Measurements from ENCODE around the gene BCAP29. TPM values are rescaled to one million over a fixed set of nuclear protein-coding genes. Genes with fewer than 3 reads are reported as not detected.

Gene BCAP29
- total RNA-seq, 1 experiment from 2014 or later, result 43.2 TPM

- Histone ChIP-seq H3K36me3 (ENCODE audit: control insufficient read depth in 1 of 2, insufficient read depth in 2 of 2, low read length in 2 of 2) (no peaks in the 10 kb centered on the region), H3K9me2 (ENCODE audit: insufficient read depth) (no peaks in the 10 kb centered on the region), H3K4me1 (ENCODE audit: control insufficient read depth in 1 of 2, insufficient read depth in 2 of 2, low read length in 2 of 2) (no peaks in the 10 kb centered on the region), H3K9me3 (ENCODE audit: control insufficient read depth in 1 of 2, insufficient read depth in 1 of 2, low read depth in 1 of 2, low read length in 2 of 2) (no peaks in the 10 kb centered on the region), H3K27me3 (ENCODE audit: insufficient read depth, low read length) (no peaks in the 10 kb centered on the region), H3K27ac (ENCODE audit: low read depth, low read length) (no peak overlapping the region), H2AFZ (ENCODE audit: low read depth, low read length, poor library complexity, severe bottlenecking) (no peak overlapping the region), H3K79me2 (ENCODE audit: insufficient read depth, low read length) (no peaks in the 10 kb centered on the region), H3K4me3 (replicated peaks in 1 of 2; ENCODE audit: low read depth in 1 of 2, low read length in 2 of 2) (no peak overlapping the region), H3K9ac (ENCODE audit: low read length) (no peak overlapping the region), H4K20me1 (ENCODE audit: insufficient read depth) (no peaks in the 10 kb centered on the region), H3K4me2 (ENCODE audit: low read length) (no peak overlapping the region)
- no TSS peak for BruUV-seq (replicated peaks)
- POLR2A ChIA-PET, result no interaction called here
- TF ChIP-seq RAD21 (IDR thresholded peaks at IDR 0.05; ENCODE audit: low read depth), result no peak
- TF ChIP-seq ELF1 (IDR thresholded peaks at IDR 0.05; ENCODE audit: borderline replicate concordance, low read depth), result no peak
- no peak for TF ChIP-seq CBX3 (IDR thresholded peaks at IDR 0.05; ENCODE audit: low read depth)
- TF ChIP-seq CEBPB (IDR thresholded peaks at IDR 0.05; ENCODE audit: low read depth), result no peak
- TF ChIP-seq MAX (IDR thresholded peaks at IDR 0.05), result no peak
- no peak for TF ChIP-seq EZH2phosphoT487 (IDR thresholded peaks at IDR 0.05; ENCODE audit: borderline replicate concordance)
- TF ChIP-seq JUND (IDR thresholded peaks at IDR 0.05), result no peak
- TF ChIP-seq TCF7L2 (IDR thresholded peaks at IDR 0.05; ENCODE audit: borderline replicate concordance, extremely low read depth, insufficient read depth, insufficient read length), result no peak
- TF ChIP-seq SIN3A (IDR thresholded peaks at IDR 0.05; ENCODE audit: low read depth), result no peak
- TF ChIP-seq SRF (IDR thresholded peaks at IDR 0.05; ENCODE audit: low read depth), result no peak
- TF ChIP-seq REST (IDR thresholded peaks at IDR 0.05; ENCODE audit: low read depth), result no peak
- TF ChIP-seq SP1 (IDR thresholded peaks at IDR 0.05; ENCODE audit: low read depth), result no peak
- TF ChIP-seq CTCF (IDR thresholded peaks at IDR 0.05 in 2 of 3, conservative IDR thresholded peaks at IDR 0.05 in 1 of 3; ENCODE audit: borderline replicate concordance in 1 of 3, insufficient read depth in 1 of 3, low read depth in 2 of 3, low read length in 2 of 3), result no peak
- TF ChIP-seq FOSL1 (IDR thresholded peaks at IDR 0.05; ENCODE audit: low read depth), result no peak
- no peak for TF ChIP-seq ZNF274 (IDR thresholded peaks at IDR 0.05; ENCODE audit: low read depth, low read length)
- ATAC-seq, result no peak
- no peak for DNase-seq (ENCODE audit: low read depth, low spot score)
- intact Hi-C loops (cut with micrococcal nuclease), result no loop called here
- RAD21 ChIA-PET (ENCODE audit: low non-redundant PET in 1 of 2, low total read pairs in 2 of 2, uncharacterized antibody in 2 of 2, unreplicated experiment in 2 of 2), result no interaction called here
- CTCF ChIA-PET, result no interaction called here
Measured at GRCh38 chr7:107622429-107622828, 42.4 kb downstream of the BCAP29 start.
